ENCODE results near the gene SUGCT.
"Not testable (repeated sequence)": the region's sequence is repeated elsewhere in the genome, so short reads cannot be mapped to it uniquely, and the experiment has no call there.

SUGCT gene

DNA sequence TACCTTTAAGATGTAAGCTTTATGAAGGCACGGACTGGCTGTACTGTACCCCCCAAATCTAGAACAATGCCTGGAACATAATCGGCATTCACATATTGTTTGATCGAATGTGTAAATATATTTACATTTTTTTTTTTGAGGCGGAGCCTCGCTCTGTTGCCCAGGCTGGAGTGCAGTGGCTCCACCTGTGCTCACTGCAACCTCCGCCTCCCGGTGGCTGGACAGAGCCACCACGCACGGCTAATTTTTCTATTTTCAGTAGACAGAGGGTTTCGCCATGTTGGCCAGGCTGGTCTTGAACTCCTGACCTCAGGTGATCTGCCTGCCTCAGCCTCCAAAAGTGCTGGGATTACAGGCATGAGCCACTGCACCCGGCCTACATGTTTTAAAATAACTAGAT is 118.6 kb downstream of the SUGCT start:
- H3K4me1 ChIP-seq (ENCODE audit: control insufficient read depth, insufficient read depth, low read length); H3K9me3 ChIP-seq (ENCODE audit: control insufficient read depth in 2 of 2, low read length in 2 of 2); H3K4me3 ChIP-seq (ENCODE audit: low read length in 2 of 2); H3K27me3 ChIP-seq (ENCODE audit: control insufficient read depth in 1 of 2, insufficient read depth in 2 of 2, low read length in 2 of 2); H3K9ac ChIP-seq (ENCODE audit: low read length in 2 of 2); H3K36me3 ChIP-seq (ENCODE audit: control insufficient read depth in 2 of 2, insufficient read depth in 2 of 2, low read length in 2 of 2); H3K27ac ChIP-seq (ENCODE audit: low read length): not testable (repeated sequence)

DNA sequence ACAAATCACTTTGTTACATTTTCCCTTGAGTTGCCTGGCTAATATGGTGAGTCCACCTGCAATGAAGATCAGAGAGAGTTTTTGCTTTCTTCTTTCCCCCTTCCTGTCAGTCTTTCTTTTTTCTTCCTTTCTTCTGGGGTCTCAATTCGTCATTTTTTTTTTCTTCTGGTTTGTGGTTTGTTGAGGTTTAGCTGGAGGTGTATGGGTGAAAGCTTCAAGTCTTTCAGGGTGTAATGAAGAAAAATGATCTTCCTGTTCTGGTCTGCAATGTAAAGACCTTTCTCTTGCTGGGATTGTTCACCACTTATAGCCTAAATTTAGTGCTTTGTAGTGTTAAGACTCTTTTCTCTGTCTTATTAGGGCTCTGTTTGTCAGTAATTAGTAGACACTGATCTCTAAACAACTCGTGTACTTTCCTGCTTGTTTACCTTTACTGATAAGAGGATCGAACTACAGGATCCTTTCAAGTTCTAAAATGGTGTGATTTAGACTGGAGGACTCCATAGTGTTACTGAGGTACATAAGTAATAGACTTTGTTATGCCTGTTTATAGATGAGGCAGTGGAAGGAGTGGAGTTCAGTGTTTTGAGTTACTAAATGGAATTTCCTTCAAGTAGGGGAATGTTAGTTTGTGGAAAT is 129.1 kb downstream of the SUGCT start:
- Histone ChIP-seq H3K9me3 (ENCODE audit: control insufficient read depth in 2 of 2, low read length in 2 of 2) (no peaks in the 10 kb centered on the region), H3K36me3 (ENCODE audit: control insufficient read depth in 2 of 2, insufficient read depth in 2 of 2, low read length in 2 of 2) (no peaks in the 10 kb centered on the region), H3K27ac (ENCODE audit: low read length) (no peak overlapping the region), H3K9ac (ENCODE audit: low read length in 2 of 2) (no peak overlapping the region), H3K27me3 (ENCODE audit: control insufficient read depth in 1 of 2, insufficient read depth in 2 of 2, low read length in 2 of 2) (no peaks in the 10 kb centered on the region), H3K4me1 (ENCODE audit: control insufficient read depth, insufficient read depth, low read length) (no peaks in the 10 kb centered on the region), H3K4me3 (ENCODE audit: low read length in 2 of 2) (no peak overlapping the region)

DNA sequence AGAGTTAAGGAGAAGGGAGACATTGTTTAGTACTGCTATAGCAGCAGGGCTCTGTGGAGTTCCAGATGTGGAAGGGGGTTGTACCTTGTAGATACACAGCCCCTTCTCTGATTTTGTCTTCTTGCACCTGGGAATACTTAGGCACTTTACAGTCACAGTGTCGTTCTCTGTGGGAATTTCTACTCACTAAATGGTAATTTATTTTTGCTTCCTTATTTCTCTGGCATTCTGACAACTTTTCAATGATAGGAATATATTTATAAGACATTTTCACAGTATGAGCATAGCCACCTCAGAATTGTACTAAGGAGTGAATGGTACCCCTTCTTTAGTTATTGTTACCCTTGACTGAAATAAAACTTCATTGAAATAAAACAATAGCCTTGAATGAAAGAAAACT is 132.8 kb downstream of the SUGCT start:
- Histone ChIP-seq H3K27me3 (ENCODE audit: control insufficient read depth in 1 of 2, insufficient read depth in 2 of 2, low read length in 2 of 2) (no peaks in the 10 kb centered on the region), H3K4me3 (ENCODE audit: low read length in 2 of 2) (no peak overlapping the region), H3K9ac (ENCODE audit: low read length in 2 of 2) (no peak overlapping the region), H3K27ac (ENCODE audit: low read length) (no peak overlapping the region), H3K36me3 (ENCODE audit: control insufficient read depth in 2 of 2, insufficient read depth in 2 of 2, low read length in 2 of 2) (no peaks in the 10 kb centered on the region), H3K9me3 (ENCODE audit: control insufficient read depth in 2 of 2, low read length in 2 of 2) (no peaks in the 10 kb centered on the region), H3K4me1 (ENCODE audit: control insufficient read depth, insufficient read depth, low read length) (no peaks in the 10 kb centered on the region)

- H3K9me3 ChIP-seq (ENCODE audit: control insufficient read depth in 2 of 2, low read length in 2 of 2); H3K27ac ChIP-seq (ENCODE audit: low read length); H3K27me3 ChIP-seq (ENCODE audit: control insufficient read depth in 1 of 2, insufficient read depth in 2 of 2, low read length in 2 of 2): not testable (repeated sequence)
These were observed 134.0 kb downstream of the SUGCT start for GRCh38 chr7:40268810-40269209.

GRCh38 chr7:40276061-40276460 is 141.3 kb downstream of the SUGCT start:
- no peaks in the 10 kb centered on the region for H3K27me3 ChIP-seq (ENCODE audit: control insufficient read depth in 1 of 2, insufficient read depth in 2 of 2, low read length in 2 of 2)
- H3K9ac ChIP-seq (ENCODE audit: low read length in 2 of 2), result no peak overlapping the region
- no peaks in the 10 kb centered on the region for H3K4me1 ChIP-seq (ENCODE audit: control insufficient read depth, insufficient read depth, low read length)
- no peak overlapping the region for H3K27ac ChIP-seq (ENCODE audit: low read length)
- H3K4me3 ChIP-seq (ENCODE audit: low read length in 2 of 2), result no peak overlapping the region
- H3K9me3 ChIP-seq (ENCODE audit: control insufficient read depth in 2 of 2, low read length in 2 of 2), result no peaks in the 10 kb centered on the region
- no peaks in the 10 kb centered on the region for H3K36me3 ChIP-seq (ENCODE audit: control insufficient read depth in 2 of 2, insufficient read depth in 2 of 2, low read length in 2 of 2)

More at GRCh38 chr7:40268810-40269209, 134.0 kb downstream of the SUGCT start:
- not testable (repeated sequence) for H3K4me3 ChIP-seq (ENCODE audit: low read length in 2 of 2); H3K4me1 ChIP-seq (ENCODE audit: control insufficient read depth, insufficient read depth, low read length); H3K9ac ChIP-seq (ENCODE audit: low read length in 2 of 2); H3K36me3 ChIP-seq (ENCODE audit: control insufficient read depth in 2 of 2, insufficient read depth in 2 of 2, low read length in 2 of 2)

DNA sequence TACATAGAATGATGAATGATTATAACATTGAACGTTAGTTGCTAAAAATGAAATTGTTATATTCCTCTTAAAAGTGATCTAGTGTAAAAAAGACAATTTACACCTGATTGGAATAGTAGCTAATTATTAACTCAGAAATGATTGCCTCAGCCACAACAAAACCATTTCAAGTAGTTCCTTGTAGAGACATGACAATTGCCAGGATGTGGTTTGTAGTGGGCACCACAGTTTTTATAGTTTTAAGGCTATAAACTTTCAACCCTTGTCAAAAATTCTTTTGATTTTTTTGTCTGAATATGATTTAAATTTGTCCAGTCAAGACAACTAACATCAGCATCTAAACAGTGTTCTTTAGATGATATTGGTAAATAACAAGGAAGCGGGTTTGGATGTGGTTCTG is 145.2 kb downstream of the SUGCT start:
- Histone ChIP-seq H3K36me3 (ENCODE audit: control insufficient read depth in 2 of 2, insufficient read depth in 2 of 2, low read length in 2 of 2) (no peaks in the 10 kb centered on the region), H3K27me3 (ENCODE audit: control insufficient read depth in 1 of 2, insufficient read depth in 2 of 2, low read length in 2 of 2) (no peaks in the 10 kb centered on the region), H3K9ac (ENCODE audit: low read length in 2 of 2) (no peak overlapping the region), H3K4me3 (ENCODE audit: low read length in 2 of 2) (no peak overlapping the region), H3K4me1 (ENCODE audit: control insufficient read depth, insufficient read depth, low read length) (no peaks in the 10 kb centered on the region), H3K27ac (ENCODE audit: low read length) (no peak overlapping the region), H3K9me3 (ENCODE audit: control insufficient read depth in 2 of 2, low read length in 2 of 2) (no peaks in the 10 kb centered on the region)

DNA sequence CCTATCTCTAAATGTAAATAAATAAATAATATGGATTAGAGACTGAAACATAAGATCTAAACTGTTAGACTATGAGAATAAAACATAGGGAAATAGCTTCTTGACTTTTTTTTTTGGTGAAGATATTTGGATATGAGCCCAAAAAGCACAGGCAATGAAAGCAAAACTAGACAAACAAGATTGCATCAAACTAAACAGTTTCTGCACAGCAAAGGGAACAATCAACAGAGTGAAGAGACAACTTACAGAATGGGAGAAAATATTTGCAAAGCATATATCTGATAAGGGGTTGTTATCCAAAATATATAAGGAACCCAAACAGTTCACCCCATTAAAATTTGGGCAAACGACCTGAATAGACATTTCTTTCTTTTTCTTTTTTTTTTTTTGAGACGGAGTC is 148.1 kb downstream of the SUGCT start:
- no peak overlapping the region for H3K4me3 ChIP-seq (ENCODE audit: low read length in 2 of 2)
- no peaks in the 10 kb centered on the region for H3K4me1 ChIP-seq (ENCODE audit: control insufficient read depth, insufficient read depth, low read length)
- H3K36me3 ChIP-seq (ENCODE audit: control insufficient read depth in 2 of 2, insufficient read depth in 2 of 2, low read length in 2 of 2), result no peaks in the 10 kb centered on the region
- H3K27me3 ChIP-seq (ENCODE audit: control insufficient read depth in 1 of 2, insufficient read depth in 2 of 2, low read length in 2 of 2), result no peaks in the 10 kb centered on the region
- no peak overlapping the region for H3K9ac ChIP-seq (ENCODE audit: low read length in 2 of 2)
- no peak overlapping the region for H3K27ac ChIP-seq (ENCODE audit: low read length)
- H3K9me3 ChIP-seq (ENCODE audit: control insufficient read depth in 2 of 2, low read length in 2 of 2), result no peaks in the 10 kb centered on the region

DNA sequence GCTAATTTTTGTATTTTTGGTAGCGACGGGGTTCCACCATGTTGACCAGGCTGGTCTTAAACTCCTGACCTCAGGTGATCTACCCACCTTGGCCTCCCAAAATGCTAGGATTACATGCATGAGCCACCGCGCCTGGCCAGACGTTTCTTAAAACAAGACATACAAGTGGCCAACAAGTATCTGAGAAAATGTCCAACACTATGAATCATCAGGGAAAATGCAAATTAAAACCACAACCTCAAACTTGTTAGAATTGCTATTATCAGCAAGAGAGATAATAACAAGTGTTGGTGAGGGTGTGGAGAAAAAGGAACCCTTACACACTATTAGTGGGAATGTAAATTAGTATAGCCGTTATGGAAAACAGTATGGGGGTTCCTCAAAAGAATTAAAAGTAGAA is 148.6 kb downstream of the SUGCT start:
- no peaks in the 10 kb centered on the region for H3K36me3 ChIP-seq (ENCODE audit: control insufficient read depth in 2 of 2, insufficient read depth in 2 of 2, low read length in 2 of 2)
- no peaks in the 10 kb centered on the region for H3K4me1 ChIP-seq (ENCODE audit: control insufficient read depth, insufficient read depth, low read length)
- H3K9me3 ChIP-seq (ENCODE audit: control insufficient read depth in 2 of 2, low read length in 2 of 2), result no peaks in the 10 kb centered on the region
- H3K27ac ChIP-seq (ENCODE audit: low read length), result no peak overlapping the region
- H3K9ac ChIP-seq (ENCODE audit: low read length in 2 of 2), result no peak overlapping the region
- H3K4me3 ChIP-seq (ENCODE audit: low read length in 2 of 2), result no peak overlapping the region
- no peaks in the 10 kb centered on the region for H3K27me3 ChIP-seq (ENCODE audit: control insufficient read depth in 1 of 2, insufficient read depth in 2 of 2, low read length in 2 of 2)

DNA sequence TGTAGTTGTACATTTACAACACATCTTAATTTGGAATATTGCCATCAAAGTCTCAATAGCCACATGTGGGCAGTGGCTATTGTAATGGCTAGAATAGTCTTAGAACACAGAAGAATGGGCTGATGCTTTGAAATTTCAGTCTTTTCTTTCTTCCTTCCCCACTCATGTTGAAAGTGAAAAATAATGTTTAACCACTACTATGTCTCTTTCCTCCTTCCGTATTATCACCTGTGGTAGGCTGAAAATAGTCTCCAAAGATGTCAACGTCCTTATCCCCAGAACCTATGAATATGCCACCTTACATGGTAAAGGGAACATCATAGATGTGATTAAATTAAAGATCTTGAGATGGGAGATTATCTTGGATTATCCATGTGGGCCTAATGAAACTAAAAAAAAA is 154.0 kb downstream of the SUGCT start:
- H3K36me3 ChIP-seq (ENCODE audit: control insufficient read depth in 2 of 2, insufficient read depth in 2 of 2, low read length in 2 of 2), result no peaks in the 10 kb centered on the region
- no peaks in the 10 kb centered on the region for H3K4me1 ChIP-seq (ENCODE audit: control insufficient read depth, insufficient read depth, low read length)
- H3K9me3 ChIP-seq (ENCODE audit: control insufficient read depth in 2 of 2, low read length in 2 of 2), result no peaks in the 10 kb centered on the region
- no peak overlapping the region for H3K9ac ChIP-seq (ENCODE audit: low read length in 2 of 2)
- H3K27me3 ChIP-seq (ENCODE audit: control insufficient read depth in 1 of 2, insufficient read depth in 2 of 2, low read length in 2 of 2), result no peaks in the 10 kb centered on the region
- no peak overlapping the region for H3K27ac ChIP-seq (ENCODE audit: low read length)
- H3K4me3 ChIP-seq (ENCODE audit: low read length in 2 of 2), result no peak overlapping the region

GRCh38 chr7:40297741-40298311 is 163.0 kb downstream of the SUGCT start:
- H3K9me3 ChIP-seq (ENCODE audit: control insufficient read depth in 2 of 2, low read length in 2 of 2), result no peaks in the 10 kb centered on the region
- no peaks in the 10 kb centered on the region for H3K36me3 ChIP-seq (ENCODE audit: control insufficient read depth in 2 of 2, insufficient read depth in 2 of 2, low read length in 2 of 2)
- H3K27ac ChIP-seq (ENCODE audit: low read length), result no peak overlapping the region
- H3K4me3 ChIP-seq (ENCODE audit: low read length in 2 of 2), result no peak overlapping the region
- no peak overlapping the region for H3K9ac ChIP-seq (ENCODE audit: low read length in 2 of 2)
- H3K27me3 ChIP-seq (ENCODE audit: control insufficient read depth in 1 of 2, insufficient read depth in 2 of 2, low read length in 2 of 2), result no peaks in the 10 kb centered on the region
- H3K4me1 ChIP-seq (ENCODE audit: control insufficient read depth, insufficient read depth, low read length), result no peaks in the 10 kb centered on the region

GRCh38 chr7:40298421-40298820 is 163.6 kb downstream of the SUGCT start:
- Histone ChIP-seq H3K9ac (ENCODE audit: low read length in 2 of 2) (no peak overlapping the region), H3K36me3 (ENCODE audit: control insufficient read depth in 2 of 2, insufficient read depth in 2 of 2, low read length in 2 of 2) (no peaks in the 10 kb centered on the region), H3K27ac (ENCODE audit: low read length) (no peak overlapping the region), H3K4me1 (ENCODE audit: control insufficient read depth, insufficient read depth, low read length) (no peaks in the 10 kb centered on the region), H3K9me3 (ENCODE audit: control insufficient read depth in 2 of 2, low read length in 2 of 2) (no peaks in the 10 kb centered on the region), H3K4me3 (ENCODE audit: low read length in 2 of 2) (no peak overlapping the region), H3K27me3 (ENCODE audit: control insufficient read depth in 1 of 2, insufficient read depth in 2 of 2, low read length in 2 of 2) (no peaks in the 10 kb centered on the region)
